GM23338 (cell line): ENCODE results near the gene RBM33. TPM values are rescaled to one million over a fixed set of nuclear protein-coding genes. Genes with fewer than 3 reads are reported as not detected.

Experiments
- ATAC-seq: fragments of 200-7000 bp; cut with Tn5 transposase; 3 replicates; pipeline ENCODE4 v1.9.1; 2020
- DNase-seq: peaks from one replicate; pipeline ENCODE4 v3.0.0-alpha.2; 2015; ENCODE audit warnings: low spot score
- H2AFZ ChIP-seq: fragments of 200-600 bp; sonication (generic); 2 replicates; pipeline ENCODE4 v1.8.0; 2016; ENCODE audit warnings: antibody characterized with exemption, mild to moderate bottlenecking, moderate library complexity
- H3F3A ChIP-seq: fragments of 200-600 bp; sonication (generic); replicated peaks from 2 replicates; pipeline ENCODE4 v1.8.0; 2017; ENCODE audit warnings: antibody characterized with exemption, mixed run types, low read depth
- H3K27ac ChIP-seq: fragments of 200-600 bp; sonication (generic); 2 replicates; pipeline ENCODE4 v1.6.1; 2016; ENCODE audit warnings: low read depth
- H3K27me3 ChIP-seq: fragments of 200-600 bp; sonication (generic); 2 replicates; pipeline ENCODE4 v1.8.0; 2016; ENCODE audit warnings: mild to moderate bottlenecking, mixed run types, moderate library complexity; ENCODE audit not compliant: insufficient read depth
- H3K36me3 ChIP-seq: fragments of 200-600 bp; sonication (generic); 2 replicates; pipeline ENCODE4 v1.8.0; 2016; ENCODE audit warnings: mild to moderate bottlenecking; ENCODE audit not compliant: insufficient read depth
- H3K4me1 ChIP-seq: fragments of 200-600 bp; sonication (generic); 2 replicates; pipeline ENCODE4 v1.8.0; 2016; ENCODE audit warnings: mild to moderate bottlenecking, moderate library complexity; ENCODE audit not compliant: insufficient read depth
- H3K4me2 ChIP-seq: fragments of 200-600 bp; sonication (generic); 2 replicates; pipeline ENCODE4 v1.7.1; 2017; ENCODE audit warnings: mixed run types
- H3K4me3 ChIP-seq: fragments of 200-600 bp; sonication (generic); 2 replicates; pipeline ENCODE4 v1.6.1; 2016; ENCODE audit warnings: mixed run types
- H3K79me2 ChIP-seq: fragments of 200-600 bp; sonication (generic); replicated peaks from 2 replicates; pipeline ENCODE4 v1.8.0; 2017; ENCODE audit warnings: mild to moderate bottlenecking; ENCODE audit not compliant: insufficient read depth
- H3K9me2 ChIP-seq: fragments of 200-600 bp; sonication (generic); 2 replicates; pipeline ENCODE4 v1.8.0; 2017; ENCODE audit not compliant: insufficient read depth
- H4K20me1 ChIP-seq: fragments of 200-600 bp; sonication (generic); replicated peaks from 2 replicates; pipeline ENCODE4 v1.8.0; 2017; ENCODE audit warnings: mild to moderate bottlenecking; ENCODE audit not compliant: insufficient read depth
- H3K27ac Mint-ChIP-seq: 2 replicates; pipeline ENCODE4 v1.8.0; 2020; ENCODE audit warnings: inconsistent platforms, mild to moderate bottlenecking, moderate library complexity, mixed read lengths
- H3K27me3 Mint-ChIP-seq: 3 replicates; pipeline ENCODE4 v1.8.0; 2022; ENCODE audit warnings: low read depth, mild to moderate bottlenecking, moderate library complexity, mixed read lengths, inconsistent platforms; ENCODE audit not compliant: insufficient read depth, poor library complexity
- H3K36me3 Mint-ChIP-seq: 3 replicates; pipeline ENCODE4 v1.8.0; 2021; ENCODE audit warnings: low read depth, mild to moderate bottlenecking, inconsistent platforms, moderate library complexity, mixed read lengths
- H3K4me1 Mint-ChIP-seq: 3 replicates; pipeline ENCODE4 v1.8.0; 2020; ENCODE audit warnings: mild to moderate bottlenecking, inconsistent platforms, mixed read lengths
- H3K4me3 Mint-ChIP-seq: 3 replicates; pipeline ENCODE4 v1.8.0; 2021; ENCODE audit warnings: moderate library complexity, mild to moderate bottlenecking, inconsistent platforms, mixed read lengths
- H3K9me3 Mint-ChIP-seq: 3 replicates; pipeline ENCODE4 v1.8.0; 2020; ENCODE audit warnings: moderate library complexity, mild to moderate bottlenecking, inconsistent platforms, mixed read lengths
- CTCF ChIP-seq, 2 experiments: fragments of 200-600 bp in 1 of 2; sonication (generic) in 1 of 2; conservative IDR thresholded peaks; 2 replicates each; pipeline versions ENCODE4 v1.5.1 to v1.6.1; 2016 to 2017; ENCODE audit warnings: antibody characterized with exemption in 2 of 2, low read depth in 2 of 2, mild to moderate bottlenecking in 2 of 2, moderate library complexity in 1 of 2
- EZH2 ChIP-seq: fragments of 200-600 bp; sonication (generic); IDR thresholded peaks from one replicate; pipeline ENCODE4 v1.8.0; 2017; ENCODE audit warnings: antibody characterized with exemption, mild to moderate bottlenecking, low read depth; ENCODE audit not compliant: unreplicated experiment
- EZH2phosphoT487 ChIP-seq: fragments of 200-600 bp; sonication (generic); IDR thresholded peaks from one replicate; pipeline ENCODE4 v1.8.1; 2018; ENCODE audit warnings: antibody characterized with exemption; ENCODE audit not compliant: unreplicated experiment
- NANOG ChIP-seq: IDR thresholded peaks from 2 replicates; pipeline ENCODE4 v1.6.1; 2016; ENCODE audit warnings: antibody characterized with exemption, borderline replicate concordance
- POLR2AphosphoS5 ChIP-seq: IDR thresholded peaks from 2 replicates; pipeline ENCODE4 v1.6.1; 2016; ENCODE audit warnings: antibody characterized with exemption, low read depth
- STAT1 ChIP-seq: IDR thresholded peaks from one replicate; pipeline ENCODE4 v1.6.1; 2016; ENCODE audit warnings: antibody characterized with exemption; ENCODE audit not compliant: unreplicated experiment
- polyA plus RNA-seq: library from polyadenylated mRNA; unstranded; fragments of >200 nt; fragmentation: Nextera tagmentation; extraction: Ambion mirVana; gene quantifications from 2 replicates; pipeline ENCODE4 v1.2.1, GENCODE V29; 2016
- total RNA-seq: library from RNA; depleted of rRNA; stranded (reverse); fragments of >200 nt; shearing (Covaris generic); gene quantifications from 2 replicates; pipeline ENCODE4 v1.2.3, GENCODE V29; 2014

Gene RBM33
- total and polyA plus RNA-seq, 2 experiments from 2014 or later: 47.7 to 94.7 TPM

- Histone ChIP-seq H3K36me3 (no peaks in the 10 kb centered on the region), H4K20me1 (peaks cover 10% of the 10 kb centered on the region; the same call in 1 of the 2 replicates), H3K79me2 (no peaks in the 10 kb centered on the region), H3K4me1 (peaks cover 47% of the 10 kb centered on the region), H3F3A (no peaks in the 10 kb centered on the region), H3K9me2 (no peaks in the 10 kb centered on the region), H3K4me2 (peak overlapping the region; percentile 80), H3K27ac (no peak overlapping the region), H2AFZ (0 out of 2 replicates have a peak overlapping the region, but pooled peaks have one; percentile 10), H3K27me3 (peaks cover 97% of the 10 kb centered on the region), H3K4me3 (peak overlapping the region; percentile 55)
- peaks cover 60% of the 10 kb centered on the region for H3K4me1 Mint-ChIP-seq
- H3K27me3 Mint-ChIP-seq: peaks cover 93% of the 10 kb centered on the region
- H3K9me3 Mint-ChIP-seq: peaks cover 3% of the 10 kb centered on the region
- DNase-seq: peak; percentile 53
- TF ChIP-seq STAT1: no peak
- peak; percentile 54 for TF ChIP-seq EZH2phosphoT487
- TF ChIP-seq EZH2: peak; percentile 77
- no peaks in the 10 kb centered on the region for H3K36me3 Mint-ChIP-seq
- ATAC-seq: no peak
- H3K27ac Mint-ChIP-seq: no peak overlapping the region
- H3K4me3 Mint-ChIP-seq: peak overlapping the region; percentile 56
Measured at GRCh38 chr7:155809947-155810769, 165.7 kb downstream of the RBM33 start.

DNA sequence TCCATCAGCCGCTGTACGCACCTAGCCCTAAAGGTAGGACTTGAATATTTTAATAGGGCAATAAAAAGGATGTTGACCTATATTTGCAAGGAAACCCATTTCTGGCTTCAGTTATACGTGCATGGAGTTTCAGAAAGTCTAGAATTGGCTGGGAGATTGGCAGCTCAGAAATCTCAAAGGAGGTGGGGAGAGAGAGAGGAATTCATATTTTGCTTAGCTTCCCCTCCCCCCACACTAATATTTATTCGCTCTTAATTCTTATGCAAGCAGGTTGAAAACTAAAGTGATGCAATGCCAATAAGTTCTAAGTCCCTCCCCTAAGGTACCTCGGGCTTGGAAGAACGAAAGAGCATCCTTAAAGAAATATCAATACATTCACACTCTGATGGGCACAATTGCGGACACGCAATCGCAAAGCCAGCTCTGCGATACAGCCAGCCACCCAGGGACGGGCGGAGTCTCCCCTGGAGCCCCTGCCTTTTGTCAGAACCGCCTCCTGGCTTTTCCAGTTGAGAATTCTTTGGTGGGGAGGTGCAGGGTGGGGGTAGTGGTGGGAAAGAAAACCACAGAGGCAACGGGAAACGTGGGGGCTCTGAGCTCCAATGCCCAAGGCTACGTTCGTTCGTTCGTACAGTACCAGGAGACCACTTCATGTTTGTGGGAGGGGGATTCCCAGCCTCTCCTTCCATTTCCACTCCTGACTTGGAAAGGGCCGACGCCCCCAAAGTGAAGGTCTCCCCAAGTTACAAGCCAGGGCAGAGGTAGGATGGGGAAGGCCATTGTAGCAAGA lies 166.5 kb downstream of the RBM33 start:
- H3K27ac Mint-ChIP-seq: no peak overlapping the region
- Histone ChIP-seq H3K4me3 (peak overlapping the region; percentile 55), H3K27me3 (peaks cover 94% of the 10 kb centered on the region), H4K20me1 (peaks cover 10% of the 10 kb centered on the region; the same call in 1 of the 2 replicates), H3K27ac (no peak overlapping the region), H3K9me2 (no peaks in the 10 kb centered on the region), H3K79me2 (no peaks in the 10 kb centered on the region), H3F3A (no peaks in the 10 kb centered on the region), H2AFZ (no peak overlapping the region), H3K4me1 (peaks cover 43% of the 10 kb centered on the region), H3K4me2 (peak overlapping the region; percentile 80), H3K36me3 (no peaks in the 10 kb centered on the region)
- no peak for ATAC-seq
- H3K27me3 Mint-ChIP-seq: peaks cover 91% of the 10 kb centered on the region
- DNase-seq: peak; percentile 26
- H3K36me3 Mint-ChIP-seq: no peaks in the 10 kb centered on the region
- H3K9me3 Mint-ChIP-seq: peaks cover 3% of the 10 kb centered on the region
- H3K4me3 Mint-ChIP-seq: peak overlapping the region; percentile 67
- TF ChIP-seq NANOG (no peak), EZH2 (peak; percentile 83)
- peaks cover 65% of the 10 kb centered on the region for H3K4me1 Mint-ChIP-seq

DNA sequence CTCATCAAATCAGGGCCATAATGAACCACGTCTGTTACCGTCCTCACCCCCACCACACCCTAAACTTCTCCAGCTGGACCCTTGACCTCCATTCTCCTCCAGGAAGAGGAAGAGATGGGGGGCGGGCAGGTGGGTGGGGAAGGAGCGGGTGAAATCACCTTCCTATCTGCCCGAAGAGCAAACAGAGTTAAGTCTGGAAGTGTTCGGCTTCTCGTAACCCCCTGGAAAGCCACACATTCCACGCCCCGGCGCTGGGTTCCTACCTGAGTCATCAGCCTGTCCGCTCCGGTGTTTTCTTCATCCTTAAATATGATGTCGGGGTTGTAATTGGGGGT lies 167.1 kb downstream of the RBM33 start:
- Mint-ChIP-seq H3K27me3 (peaks cover 87% of the 10 kb centered on the region), H3K27ac (no peak overlapping the region), H3K9me3 (peaks cover 3% of the 10 kb centered on the region), H3K36me3 (no peaks in the 10 kb centered on the region), H3K4me1 (peaks cover 61% of the 10 kb centered on the region), H3K4me3 (peak overlapping the region; percentile 67)
- Histone ChIP-seq H3K36me3 (no peaks in the 10 kb centered on the region), H3K27ac (no peak overlapping the region), H3K9me2 (no peaks in the 10 kb centered on the region), H3K4me2 (peak overlapping the region; percentile 80), H3K4me1 (peaks cover 40% of the 10 kb centered on the region), H4K20me1 (peaks cover 10% of the 10 kb centered on the region; the same call in 1 of the 2 replicates), H2AFZ (no peak overlapping the region), H3K4me3 (peak overlapping the region; percentile 55), H3F3A (no peaks in the 10 kb centered on the region), H3K79me2 (no peaks in the 10 kb centered on the region), H3K27me3 (peaks cover 88% of the 10 kb centered on the region)
- DNase-seq (peak; percentile 65), ATAC-seq (no peak)
- TF ChIP-seq POLR2AphosphoS5 (no peak), EZH2 (peak; percentile 70), CTCF (conservative IDR thresholded peaks at IDR 0.05; ENCODE audit: low read depth in 2 of 2) (no peak)
